CD4-positive, alpha-beta memory T cell (primary cell): ENCODE measurements around the gene UBASH3A. TPM values are rescaled to one million over a fixed set of nuclear protein-coding genes. Genes with fewer than 3 reads are reported as not detected.

ENCODE experiments used
- CTCF ChIA-PET: fragments of 350-600 bp; sonication (Branson Sonifier 250); formaldehyde crosslinking; loops from one replicate; lab custom pipeline; 2021; ENCODE audit warnings: inconsistent platforms; ENCODE audit not compliant: partially characterized antibody; lab: Charles Lee
- POLR2A ChIA-PET: fragments of 350-600 bp; sonication (Branson Sonifier 250); formaldehyde crosslinking; loops from one replicate; lab custom pipeline; 2021; ENCODE audit not compliant: partially characterized antibody; lab: Charles Lee
- DNase-seq, 5 donors: peaks; one replicate each; pipeline versions ENCODE4 v3.0.0 to v3.0.0-alpha.2; 2020 to 2022; ENCODE audit warnings: mixed read lengths in 1 of 5
- H3K27ac ChIP-seq: one replicate; pipeline ENCODE4 v1.7.0; 2013; ENCODE audit warnings: low read depth, low read length
- H3K27me3 ChIP-seq: 2 replicates; pipeline ENCODE4 v1.7.0; 2013; ENCODE audit warnings: mild to moderate bottlenecking, low read length, moderate library complexity; ENCODE audit not compliant: insufficient read depth
- H3K36me3 ChIP-seq: 2 replicates; pipeline ENCODE4 v1.7.0; 2013; ENCODE audit warnings: mild to moderate bottlenecking, low read length, moderate library complexity; ENCODE audit not compliant: insufficient read depth
- H3K4me1 ChIP-seq: 2 replicates; pipeline ENCODE4 v1.7.0; 2013; ENCODE audit warnings: mild to moderate bottlenecking, low read length, moderate library complexity; ENCODE audit not compliant: insufficient read depth
- H3K4me3 ChIP-seq, 2 donors: one replicate each; pipeline ENCODE4 v1.7.0; 2013; ENCODE audit warnings: low read length in 2 of 2, mild to moderate bottlenecking in 1 of 2
- H3K9me3 ChIP-seq, 2 donors: one replicate each; pipeline ENCODE4 v1.7.0; 2013; ENCODE audit warnings: low read length in 2 of 2, control low read depth in 1 of 2; ENCODE audit not compliant: control insufficient read depth in 1 of 2
- H3K27ac Mint-ChIP-seq, 7 donors: one replicate each; pipeline ENCODE4 v1.8.0; 2020 to 2021; ENCODE audit warnings: mixed read lengths in 7 of 7, mild to moderate bottlenecking in 6 of 7, inconsistent platforms in 3 of 7, moderate library complexity in 3 of 7
- H3K27me3 Mint-ChIP-seq, 2 donors: one replicate each; pipeline ENCODE4 v1.8.0; 2020 to 2021; ENCODE audit warnings: mixed read lengths in 2 of 2
- H3K36me3 Mint-ChIP-seq, 2 donors: one replicate each; pipeline ENCODE4 v1.8.0; 2020 to 2021; ENCODE audit warnings: mixed read lengths in 2 of 2, inconsistent platforms in 1 of 2, mild to moderate bottlenecking in 1 of 2
- H3K4me1 Mint-ChIP-seq, 4 donors: one replicate each; pipeline ENCODE4 v1.8.0; 2020 to 2021; ENCODE audit warnings: mixed read lengths in 4 of 4, mild to moderate bottlenecking in 1 of 4
- H3K4me3 Mint-ChIP-seq, 8 donors: one replicate each; pipeline ENCODE4 v1.8.0; 2020 to 2021; ENCODE audit warnings: mixed read lengths in 8 of 8, mild to moderate bottlenecking in 7 of 8, moderate library complexity in 6 of 8, inconsistent platforms in 3 of 8
- H3K9me3 Mint-ChIP-seq, 8 donors: one replicate each; pipeline ENCODE4 v1.8.0; 2020 to 2021; ENCODE audit warnings: mixed read lengths in 8 of 8, mild to moderate bottlenecking in 5 of 8, inconsistent platforms in 3 of 8, moderate library complexity in 1 of 8
- intact Hi-C: fragments of 100-400 bp; cut with micrococcal nuclease; formaldehyde crosslinking; loops from one replicate; pipeline ENCODE4 v1.15.1; 2023
- polyA plus RNA-seq, 2 donors: library from polyadenylated mRNA; unstranded; fragments of 300-500 nt; fragmentation: Illumina TruSeq; gene quantifications; one replicate each; pipeline ENCODE4 v1.2.3, GENCODE V29; 2021
- total RNA-seq, 2 experiments: library from RNA; stranded (reverse); gene quantifications; one replicate each; pipeline ENCODE4 v1.2.3, GENCODE V29; 2021

The UBASH3A gene
- total and polyA plus RNA-seq, 4 experiments from 2014 or later: 43.1 to 93.6 (median 68.7) TPM

DNA sequence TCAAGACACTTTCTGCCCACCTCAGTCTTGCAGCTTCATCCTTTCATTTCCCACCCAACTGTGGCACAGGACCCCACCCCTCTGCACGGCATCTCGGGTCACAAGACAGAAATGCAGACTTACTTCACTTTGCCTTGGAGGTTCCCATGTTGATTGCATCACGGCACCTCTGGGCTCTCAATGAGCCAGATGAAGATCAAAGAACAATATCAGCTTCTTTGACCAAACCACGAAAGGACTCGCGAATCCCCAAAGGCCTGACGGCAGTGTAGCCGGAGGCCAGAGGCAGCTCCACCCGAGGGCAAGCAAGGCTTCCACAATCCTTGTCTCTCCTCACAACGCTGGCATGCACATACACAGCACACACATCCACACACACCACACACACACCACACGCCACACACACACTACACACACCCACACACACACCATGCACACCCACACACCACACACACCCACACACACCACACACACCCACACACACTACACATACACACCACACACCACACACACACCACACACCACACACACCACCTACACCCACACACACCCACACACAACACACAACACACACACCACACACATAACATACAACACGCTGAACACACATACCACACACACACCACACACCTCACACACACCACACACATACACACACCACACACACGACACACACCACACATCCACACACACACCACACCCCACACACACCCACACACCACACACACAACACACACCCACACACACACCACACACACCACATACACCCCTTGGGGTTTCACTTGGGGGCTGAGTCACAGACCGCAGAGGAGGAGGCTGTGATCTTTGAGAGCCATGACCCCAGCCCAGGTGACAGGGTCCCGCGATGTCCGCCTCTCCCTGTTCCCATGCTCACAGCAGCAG, 35.8 kb downstream of the UBASH3A start:
- H3K27ac Mint-ChIP-seq: peak overlapping the region; percentile 56 to 93 (median 69)
- peak in 1 of 5 donors; percentile 51 for DNase-seq
- H3K27me3 ChIP-seq: no peaks in the 10 kb centered on the region
- intact Hi-C loops: loop anchor here (2.0 kb wide), 1 partner anchor 15 kb away; no protein-coding TSS in a partner anchor
- POLR2A ChIA-PET: interaction anchor here (0.9 to 1.4 kb wide), 3 partner anchors 14 to 36 kb away, joined by 3 to 12 read pairs (median 6); partner anchors contain the start of gene UBASH3A
- H3K27me3 Mint-ChIP-seq: no peaks in the 10 kb centered on the region
- no peak overlapping the region for H3K27ac ChIP-seq
- no peak overlapping the region for H3K4me3 ChIP-seq
- H3K36me3 Mint-ChIP-seq: peaks cover 70 to 94% of the 10 kb centered on the region in 2 donors
- peaks cover 85% of the 10 kb centered on the region for H3K36me3 ChIP-seq
- CTCF ChIA-PET: no interaction called here
- H3K9me3 Mint-ChIP-seq: no peaks in the 10 kb centered on the region
- peaks cover 16 to 50% (median 35%) of the 10 kb centered on the region in 4 donors for H3K4me1 Mint-ChIP-seq
- peak overlapping the region in 5 of 8 donors; percentile 9 to 67 (median 42) for H3K4me3 Mint-ChIP-seq
- peaks cover 32% of the 10 kb centered on the region for H3K4me1 ChIP-seq
- no peaks in the 10 kb centered on the region for H3K9me3 ChIP-seq

DNA sequence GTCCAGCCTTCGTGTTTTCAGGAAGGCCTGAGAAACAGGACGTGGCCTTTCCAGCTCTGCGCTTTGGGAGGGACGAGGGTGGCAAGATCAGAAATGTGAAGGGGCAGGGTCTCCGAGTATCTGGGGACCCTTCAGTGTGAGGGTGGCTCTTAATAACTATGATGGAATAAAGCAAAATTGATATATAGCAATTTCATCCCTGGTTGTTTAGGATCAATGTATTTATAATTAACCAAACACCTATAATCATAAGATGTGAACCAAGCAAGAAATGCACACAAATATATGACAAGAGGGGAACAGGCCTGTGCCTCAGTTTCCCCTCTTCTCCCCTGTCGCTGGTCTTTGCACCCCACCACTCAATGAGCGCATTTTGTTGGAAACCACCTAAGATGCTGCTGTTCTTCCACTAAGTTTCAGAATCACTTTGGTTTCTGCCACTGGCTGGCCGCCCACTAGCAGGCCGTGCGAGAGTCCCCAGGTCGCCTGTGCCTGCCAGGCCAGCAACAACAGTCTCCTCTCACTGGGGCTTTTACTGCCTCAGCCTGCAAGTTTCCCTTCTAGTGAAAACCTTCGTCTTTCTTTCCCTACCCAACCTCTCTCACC, 36.6 kb downstream of the UBASH3A start:
- peak overlapping the region; percentile 60 to 93 (median 69) for H3K27ac Mint-ChIP-seq
- intact Hi-C loops: loop anchor here (2.0 kb wide), 1 partner anchor 15 kb away; no protein-coding TSS in a partner anchor
- H3K4me3 ChIP-seq: no peak overlapping the region
- DNase-seq: no peak
- peaks cover 85% of the 10 kb centered on the region for H3K36me3 ChIP-seq
- CTCF ChIA-PET: interaction anchor here (1.4 kb wide), 1 partner anchor 10 kb away, joined by 3 read pairs; no protein-coding TSS in a partner anchor
- peaks cover 70 to 94% of the 10 kb centered on the region in 2 donors for H3K36me3 Mint-ChIP-seq
- H3K9me3 ChIP-seq: no peaks in the 10 kb centered on the region
- POLR2A ChIA-PET: interaction anchor here (2.0 kb wide), 1 partner anchor 14 kb away, joined by 7 read pairs; no protein-coding TSS in a partner anchor
- no peak overlapping the region for H3K27ac ChIP-seq
- H3K4me3 Mint-ChIP-seq: no peak overlapping the region
- H3K27me3 ChIP-seq: no peaks in the 10 kb centered on the region
- H3K9me3 Mint-ChIP-seq: no peaks in the 10 kb centered on the region
- peaks cover 26% of the 10 kb centered on the region for H3K4me1 ChIP-seq
- no peaks in the 10 kb centered on the region for H3K27me3 Mint-ChIP-seq
- peaks cover 16 to 42% (median 30%) of the 10 kb centered on the region in 4 donors for H3K4me1 Mint-ChIP-seq

DNA sequence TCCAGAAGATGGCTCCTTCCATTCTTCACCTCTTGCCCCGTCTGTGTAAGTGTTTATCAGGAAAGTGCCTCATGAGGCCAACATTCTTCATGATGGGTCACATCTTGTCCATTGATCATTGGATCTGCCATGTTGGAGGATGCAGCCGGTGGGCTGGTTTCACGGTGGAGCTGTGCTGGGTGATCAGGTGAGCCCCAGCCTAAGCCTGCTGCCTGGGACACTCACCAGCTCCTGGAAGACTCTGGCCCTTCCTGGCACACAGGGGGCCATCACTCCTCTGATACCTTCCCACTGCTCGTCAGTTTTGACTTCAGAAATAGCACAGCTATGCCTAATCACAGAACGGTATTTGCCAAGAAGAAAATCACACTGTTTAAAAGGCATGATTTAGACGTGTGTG, 38.3 kb downstream of the UBASH3A start:
- H3K27ac ChIP-seq: no peak overlapping the region
- peaks cover 19% of the 10 kb centered on the region for H3K4me1 ChIP-seq
- H3K9me3 ChIP-seq: no peaks in the 10 kb centered on the region
- no peak overlapping the region for H3K4me3 Mint-ChIP-seq
- H3K36me3 Mint-ChIP-seq: peaks cover 68 to 96% of the 10 kb centered on the region in 2 donors
- intact Hi-C loops: loop anchor here (2.0 kb wide), 1 partner anchor 17 kb away; no protein-coding TSS in a partner anchor
- H3K27ac Mint-ChIP-seq: peak overlapping the region; percentile 8 to 71 (median 46)
- H3K36me3 ChIP-seq: peaks cover 77% of the 10 kb centered on the region
- CTCF ChIA-PET: no interaction called here
- POLR2A ChIA-PET: interaction anchor here (1.1 to 2.0 kb wide), 4 partner anchors 16 to 103 kb away, joined by 3 to 9 read pairs (median 6); partner anchors contain the start of gene UBASH3A
- H3K9me3 Mint-ChIP-seq: no peaks in the 10 kb centered on the region
- H3K27me3 Mint-ChIP-seq: no peaks in the 10 kb centered on the region
- DNase-seq: no peak
- H3K4me1 Mint-ChIP-seq: peaks cover 16 to 45% (median 32%) of the 10 kb centered on the region in 4 donors
- no peaks in the 10 kb centered on the region for H3K27me3 ChIP-seq
- H3K4me3 ChIP-seq: no peak overlapping the region

DNA sequence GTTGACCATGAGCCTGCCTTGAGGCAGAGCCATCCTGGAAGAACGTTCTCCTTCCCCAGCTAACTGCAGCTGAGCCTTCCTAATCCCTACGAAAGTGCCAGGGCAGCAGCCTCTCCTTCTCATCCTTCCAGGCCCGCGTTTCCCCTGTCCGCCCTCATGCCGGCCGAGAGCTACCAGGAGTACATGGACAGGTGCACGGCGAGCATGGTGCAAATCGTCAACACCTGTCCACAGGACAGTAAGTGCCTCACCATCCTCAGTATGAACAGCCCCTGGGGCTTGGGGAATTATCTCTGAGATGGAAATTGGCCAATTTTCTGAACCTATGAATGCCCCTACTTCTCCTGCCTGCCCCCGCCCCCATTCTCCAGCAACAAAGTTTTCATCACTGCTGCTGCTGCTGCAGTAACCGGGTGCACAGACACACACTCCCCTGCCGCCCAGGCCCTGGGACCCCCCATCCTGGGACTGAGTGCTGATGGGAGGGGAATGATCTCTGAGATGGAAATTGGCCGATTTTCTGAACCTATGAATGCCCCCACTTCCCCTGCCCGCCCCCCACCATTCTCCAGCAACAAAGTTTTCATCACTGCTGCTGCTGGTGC, 39.6 kb downstream of the UBASH3A start:
- CTCF ChIA-PET: no interaction called here
- peaks cover 0 to 2% (median 0%) of the 10 kb centered on the region in 8 donors for H3K9me3 Mint-ChIP-seq
- intact Hi-C loops: no loop called here
- peaks cover 65 to 97% of the 10 kb centered on the region in 2 donors for H3K36me3 Mint-ChIP-seq
- POLR2A ChIA-PET: interaction anchor here (0.8 to 1.4 kb wide), 3 partner anchors 11 to 62 kb away, joined by 3 to 4 read pairs (median 3); no protein-coding TSS in a partner anchor
- H3K4me1 ChIP-seq: peaks cover 19% of the 10 kb centered on the region
- no peak for DNase-seq
- H3K27me3 ChIP-seq: no peaks in the 10 kb centered on the region
- H3K27ac ChIP-seq: no peak overlapping the region
- no peak overlapping the region for H3K4me3 Mint-ChIP-seq
- H3K27ac Mint-ChIP-seq: peak overlapping the region in 3 of 7 donors; percentile 15 to 64 (median 30)
- H3K4me1 Mint-ChIP-seq: peaks cover 15 to 44% (median 33%) of the 10 kb centered on the region in 4 donors
- peaks cover 77% of the 10 kb centered on the region for H3K36me3 ChIP-seq
- H3K27me3 Mint-ChIP-seq: no peaks in the 10 kb centered on the region
- H3K4me3 ChIP-seq: no peak overlapping the region
- H3K9me3 ChIP-seq: no peaks in the 10 kb centered on the region

DNA sequence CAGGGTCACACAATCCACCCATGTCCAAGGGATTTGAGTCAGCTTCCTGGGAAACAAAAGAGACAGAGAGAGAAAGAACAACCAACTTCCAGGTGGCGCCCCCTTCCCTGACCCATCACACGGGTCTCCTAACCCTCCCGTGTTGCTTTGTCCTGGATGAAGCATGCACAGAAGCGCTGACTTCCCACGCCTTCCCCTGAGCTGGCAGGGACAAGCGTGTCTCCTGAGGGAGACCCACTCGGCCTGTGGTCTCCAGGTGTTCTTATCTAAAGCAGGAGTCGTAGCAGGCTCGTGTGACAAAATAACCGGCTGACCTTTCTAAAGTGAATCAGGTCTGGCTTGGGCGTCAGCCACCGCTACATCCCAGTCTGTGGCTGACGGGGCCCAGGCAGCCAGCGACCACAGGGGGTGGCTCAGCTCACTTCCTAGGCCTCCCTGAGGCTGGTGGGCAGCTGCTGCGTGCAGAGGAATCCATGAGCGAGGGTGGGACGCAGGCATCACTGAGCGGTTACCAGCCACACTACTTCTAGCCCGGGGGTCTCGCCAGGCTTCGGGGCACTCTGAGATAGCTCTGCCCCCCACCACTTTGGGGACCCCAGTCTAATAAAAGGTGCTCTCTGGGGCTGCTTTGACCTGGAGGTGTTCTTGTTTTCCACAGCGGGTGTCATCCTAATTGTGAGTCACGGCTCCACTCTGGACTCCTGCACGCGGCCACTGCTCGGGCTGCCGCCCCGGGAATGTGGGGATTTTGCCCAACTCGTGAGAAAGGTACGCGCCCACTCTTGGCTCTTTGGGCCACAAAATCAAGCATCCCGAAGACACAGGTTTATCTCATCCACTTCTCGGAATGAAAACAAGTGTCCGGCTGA, 40.4 kb downstream of the UBASH3A start:
- H3K27me3 ChIP-seq: no peaks in the 10 kb centered on the region
- no peaks in the 10 kb centered on the region for H3K9me3 ChIP-seq
- Mint-ChIP-seq H3K27me3 (no peaks in the 10 kb centered on the region), H3K9me3 (peaks cover 0 to 2% (median 0%) of the 10 kb centered on the region in 8 donors), H3K4me1 (peaks cover 12 to 43% (median 30%) of the 10 kb centered on the region in 4 donors), H3K4me3 (no peak overlapping the region), H3K27ac (peak overlapping the region in 3 of 7 donors; percentile 53 to 64 (median 59)), H3K36me3 (peaks cover 61 to 91% of the 10 kb centered on the region in 2 donors)
- ChIA-PET POLR2A (interaction anchor here (0.8 to 1.7 kb wide), 5 partner anchors 12 to 39 kb away, joined by 3 to 4 read pairs (median 3); no protein-coding TSS in a partner anchor), CTCF (interaction anchor here (2.9 kb wide), 1 partner anchor 107 kb away, joined by 10 read pairs; no protein-coding TSS in a partner anchor)
- DNase-seq: no peak
- no peak overlapping the region for H3K4me3 ChIP-seq
- intact Hi-C loops: no loop called here
- H3K4me1 ChIP-seq: peaks cover 14% of the 10 kb centered on the region
- H3K36me3 ChIP-seq: peaks cover 71% of the 10 kb centered on the region
- no peak overlapping the region for H3K27ac ChIP-seq

DNA sequence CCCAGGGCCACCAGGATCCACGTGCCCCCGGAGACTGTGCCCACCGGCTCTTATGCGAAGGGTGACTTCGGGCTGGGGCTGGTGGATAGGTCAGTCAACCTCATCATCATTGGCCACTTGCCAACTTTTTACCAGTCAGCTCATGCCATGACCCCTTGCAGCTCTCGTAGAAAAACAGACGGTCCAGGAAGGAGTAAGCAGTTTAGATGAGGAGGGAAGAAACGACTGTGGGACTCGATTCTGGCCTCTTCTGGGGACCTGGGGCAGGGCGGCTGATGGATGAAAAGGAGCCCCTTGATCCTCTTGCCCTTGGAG, 41.0 kb downstream of the UBASH3A start:
- H3K36me3 ChIP-seq: peaks cover 66% of the 10 kb centered on the region
- H3K4me3 Mint-ChIP-seq: no peak overlapping the region
- DNase-seq: no peak

More for the DNA sequence above, 41.0 kb downstream of the UBASH3A start:
- Mint-ChIP-seq H3K9me3 (peaks cover 0 to 2% (median 0%) of the 10 kb centered on the region in 8 donors), H3K36me3 (peaks cover 55 to 86% of the 10 kb centered on the region in 2 donors), H3K27ac (peak overlapping the region in 1 of 7 donors; percentile 32), H3K4me1 (peaks cover 9 to 42% (median 27%) of the 10 kb centered on the region in 4 donors), H3K27me3 (no peaks in the 10 kb centered on the region)
- H3K4me3 ChIP-seq: no peak overlapping the region
- ChIA-PET POLR2A (interaction anchor here (0.9 to 1.7 kb wide), 3 partner anchors 18 to 24 kb away, joined by 3 to 4 read pairs (median 3); no protein-coding TSS in a partner anchor), CTCF (interaction anchor here (2.9 kb wide), 1 partner anchor 107 kb away, joined by 10 read pairs; no protein-coding TSS in a partner anchor)
- no peaks in the 10 kb centered on the region for H3K9me3 ChIP-seq
- no peak overlapping the region for H3K27ac ChIP-seq
- intact Hi-C loops: no loop called here
- peaks cover 14% of the 10 kb centered on the region for H3K4me1 ChIP-seq
- no peaks in the 10 kb centered on the region for H3K27me3 ChIP-seq
